A549 treated with AZD9567 at 1 μM for 4 hours (cell line): Measurements from ENCODE around the gene CTTNBP2NL. TPM values are rescaled to one million over a fixed set of nuclear protein-coding genes. Genes with fewer than 3 reads are reported as not detected.

ENCODE experiments used
- total RNA-seq: library from RNA; stranded (reverse); fragments of 200-300 nt; extraction: Qiagen RNA extraction; gene quantifications from 5 replicates; pipeline ENCODE4 v1.2.3, GENCODE V29; 2022; ENCODE audit not compliant: insufficient read depth

CTTNBP2NL gene
- 5.0 to 7.7 TPM (median 6.7 TPM) in 5 replicates for total RNA-seq

DNA sequence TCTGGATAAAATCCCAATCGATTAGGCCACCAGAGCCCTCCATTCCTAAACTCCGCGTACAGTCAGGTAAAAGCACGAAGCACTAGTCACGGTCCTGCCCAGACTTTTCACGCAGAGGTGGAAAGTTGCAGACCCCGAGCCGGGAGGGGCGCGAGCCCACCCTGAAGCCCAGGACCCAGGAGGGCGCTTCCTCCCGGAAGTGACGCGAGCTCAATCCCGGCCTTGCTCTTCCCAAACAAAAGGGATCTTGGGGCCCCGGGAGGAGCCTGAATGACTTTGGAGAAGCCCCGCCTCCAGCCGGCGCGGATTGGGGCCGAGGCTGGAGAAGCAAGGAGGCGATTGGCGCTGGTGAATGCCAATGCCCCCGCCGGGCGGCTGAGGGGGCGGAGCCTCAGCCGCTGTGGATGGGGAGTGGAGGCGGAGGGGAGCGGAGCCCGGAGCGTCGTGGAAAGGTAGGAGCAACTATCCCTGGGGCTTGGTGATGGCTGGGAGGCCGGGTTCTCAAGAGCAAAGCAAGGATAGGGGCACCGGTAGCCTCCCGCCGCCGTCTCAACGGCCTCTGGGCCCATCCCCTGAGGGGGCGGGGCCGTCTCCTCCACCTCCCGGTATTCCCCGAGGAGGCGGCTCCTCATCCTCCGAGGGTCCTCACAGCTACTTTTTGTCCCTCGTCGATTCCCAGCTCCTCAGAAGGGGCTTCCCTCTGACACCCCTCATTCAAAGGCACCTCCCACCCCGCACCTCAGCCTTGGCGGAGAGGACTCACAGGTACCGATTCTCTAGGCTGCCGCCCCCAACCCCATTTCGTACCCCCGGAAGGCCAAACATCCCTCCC is at the start of gene CTTNBP2NL:
CTTNBP2NL (plus strand) TSS at position 394 of the 832 bp plus-strand sequence. CDS start 19,952 bp downstream, outside the sequence.

DNA sequence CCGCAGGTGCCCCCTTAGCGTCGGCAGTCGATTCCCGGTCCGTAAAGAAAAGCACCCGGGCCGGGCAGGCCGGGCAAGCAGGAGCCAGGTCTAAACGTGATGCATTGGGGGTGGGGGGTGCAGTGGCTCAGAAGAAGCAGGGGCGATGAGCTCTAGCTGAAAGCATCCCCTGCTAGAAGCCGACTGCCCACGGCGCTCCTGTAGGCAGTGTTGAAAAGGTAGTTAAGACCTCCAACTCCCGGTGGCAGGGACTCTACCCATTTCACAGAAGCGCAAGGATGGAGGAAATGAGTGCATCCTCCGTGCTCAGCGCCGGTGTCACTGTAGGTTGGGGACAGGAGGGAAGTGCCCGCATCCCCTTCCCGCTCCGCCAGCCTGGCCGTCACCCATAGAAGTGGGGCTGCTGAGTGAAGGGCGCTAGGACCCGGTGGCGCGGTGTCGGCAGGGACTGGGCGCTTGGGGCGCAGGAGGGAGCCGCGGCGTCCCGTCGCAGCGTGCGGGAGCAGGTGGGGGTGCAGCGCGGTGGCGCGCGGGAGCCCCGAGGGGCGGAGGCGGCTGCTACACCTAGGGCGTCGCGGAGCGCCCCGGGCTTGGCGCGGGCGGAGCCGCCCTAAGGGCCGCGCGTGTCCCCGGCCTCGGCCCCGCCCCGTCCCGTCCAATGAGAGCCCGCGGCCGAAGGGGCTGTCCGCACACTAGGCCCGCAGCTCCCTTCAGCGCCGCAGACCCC is 112.4 kb downstream of the CTTNBP2NL start, which contains the start of gene WNT2B:
WNT2B (plus strand) TSS at position 688 of the 727 bp plus-strand sequence. CDS start 298 bp downstream, outside the sequence.

Other genes with a start within 250 kb of the CTTNBP2NL start
- 0.12 to 0.24 TPM (median 0.21 TPM) in 4 of 5 replicates, not detected in the other for gene WNT2B, start 112.8 kb downstream of the CTTNBP2NL start, total RNA-seq
- 9.8 to 11.8 TPM (median 10.8 TPM) in 5 replicates for gene ST7L, start 222.9 kb downstream of the CTTNBP2NL start, total RNA-seq
- 55.0 to 91.9 TPM (median 61.2 TPM) in 5 replicates for gene CAPZA1, start 223.6 kb downstream of the CTTNBP2NL start, total RNA-seq